T1000 (cell line): ENCODE results near the gene TAOK1.
A peak's percentile ranks its signal among the peaks of the same experiment; 100 is the strongest.

Experiments
- DNase-seq: peaks from one replicate; lab custom pipeline; 2025; ENCODE audit warnings: mixed read lengths; lab: John Stamatoyannopoulos, UW

The TAOK1 gene

GRCh38 chr17:29583324-29584248 lies 193.4 kb downstream of the TAOK1 start:
- DNase-seq = no peak

GRCh38 chr17:29584452-29585079 lies 194.4 kb downstream of the TAOK1 start:
- no peak for DNase-seq

DNA sequence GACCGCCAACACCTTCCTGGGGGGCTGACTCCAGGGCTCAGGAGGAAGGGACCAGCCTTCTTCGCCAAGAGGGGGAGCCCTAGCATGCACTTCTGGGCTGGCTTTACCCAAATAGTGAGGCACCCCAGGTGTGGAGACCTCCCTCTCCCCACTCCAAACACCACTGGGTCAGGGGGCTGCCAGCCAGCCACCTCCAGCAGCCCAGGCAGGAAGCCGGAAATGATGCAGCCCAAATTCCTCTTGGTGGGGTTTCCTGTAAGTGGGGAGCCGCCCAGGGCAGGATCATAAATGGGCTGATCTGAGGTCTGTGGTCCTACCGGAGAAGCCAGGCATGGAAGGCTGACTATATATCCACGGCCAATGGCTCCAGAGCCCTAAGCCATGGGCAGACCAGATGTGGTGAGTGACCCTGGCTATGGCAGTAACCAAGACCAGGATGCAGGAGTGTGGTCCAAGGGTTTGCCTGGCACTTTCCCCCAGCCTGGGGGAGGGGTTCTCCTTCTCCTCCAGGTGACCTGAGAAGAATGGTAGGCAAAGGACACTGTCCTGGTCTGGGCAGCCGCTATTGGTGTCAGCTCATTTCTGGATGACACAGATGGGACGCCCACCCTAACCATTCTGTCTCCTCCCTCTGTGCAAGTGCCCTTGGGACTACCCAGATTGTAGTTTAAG lies 195.1 kb downstream of the TAOK1 start:
- no peak for DNase-seq

DNA sequence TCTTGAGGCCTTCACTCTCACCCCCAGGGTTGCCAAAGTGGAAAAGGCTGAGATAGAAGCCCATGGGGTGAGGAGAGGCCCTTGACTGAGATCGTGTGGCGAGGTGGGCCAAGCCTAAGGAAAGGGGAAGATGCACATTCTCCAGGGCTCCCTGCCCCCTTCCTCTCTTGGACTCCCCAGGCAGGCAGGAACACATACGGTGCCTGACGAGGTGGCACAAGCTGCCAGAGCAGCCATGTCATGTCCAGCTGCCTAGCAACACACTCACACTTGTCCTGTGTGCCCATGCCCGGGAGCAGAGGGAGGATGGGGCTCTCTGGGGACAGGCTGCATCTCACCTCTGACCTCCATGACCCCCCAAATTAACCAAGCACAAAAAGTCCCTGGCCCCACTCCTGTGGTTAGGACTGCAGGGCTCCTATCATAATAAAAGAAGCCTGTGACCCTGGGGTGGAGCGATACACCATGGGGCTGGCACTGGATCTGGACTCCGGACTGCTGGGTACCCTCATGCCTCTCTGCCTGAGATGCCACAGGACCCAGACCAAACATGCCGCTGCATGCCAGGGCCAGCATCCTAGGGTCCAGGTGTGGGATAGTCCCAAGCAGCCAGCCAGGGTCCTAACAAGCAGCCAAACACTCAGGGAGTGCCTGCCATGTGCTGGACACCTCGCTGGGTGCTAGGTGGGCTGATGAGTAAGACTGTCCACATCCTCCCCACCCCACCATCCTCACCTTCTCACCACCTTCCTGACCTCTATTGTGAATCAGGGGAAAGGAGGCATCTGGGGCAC lies 196.7 kb downstream of the TAOK1 start:
- DNase-seq = no peak

GRCh38 chr17:29587591-29587990 lies 197.4 kb downstream of the TAOK1 start:
- DNase-seq = no peak

- no peak for DNase-seq
These were observed 197.9 kb downstream of the TAOK1 start for GRCh38 chr17:29588017-29588561.

GRCh38 chr17:29588562-29589411 lies 198.6 kb downstream of the TAOK1 start:
- DNase-seq = no peak

DNA sequence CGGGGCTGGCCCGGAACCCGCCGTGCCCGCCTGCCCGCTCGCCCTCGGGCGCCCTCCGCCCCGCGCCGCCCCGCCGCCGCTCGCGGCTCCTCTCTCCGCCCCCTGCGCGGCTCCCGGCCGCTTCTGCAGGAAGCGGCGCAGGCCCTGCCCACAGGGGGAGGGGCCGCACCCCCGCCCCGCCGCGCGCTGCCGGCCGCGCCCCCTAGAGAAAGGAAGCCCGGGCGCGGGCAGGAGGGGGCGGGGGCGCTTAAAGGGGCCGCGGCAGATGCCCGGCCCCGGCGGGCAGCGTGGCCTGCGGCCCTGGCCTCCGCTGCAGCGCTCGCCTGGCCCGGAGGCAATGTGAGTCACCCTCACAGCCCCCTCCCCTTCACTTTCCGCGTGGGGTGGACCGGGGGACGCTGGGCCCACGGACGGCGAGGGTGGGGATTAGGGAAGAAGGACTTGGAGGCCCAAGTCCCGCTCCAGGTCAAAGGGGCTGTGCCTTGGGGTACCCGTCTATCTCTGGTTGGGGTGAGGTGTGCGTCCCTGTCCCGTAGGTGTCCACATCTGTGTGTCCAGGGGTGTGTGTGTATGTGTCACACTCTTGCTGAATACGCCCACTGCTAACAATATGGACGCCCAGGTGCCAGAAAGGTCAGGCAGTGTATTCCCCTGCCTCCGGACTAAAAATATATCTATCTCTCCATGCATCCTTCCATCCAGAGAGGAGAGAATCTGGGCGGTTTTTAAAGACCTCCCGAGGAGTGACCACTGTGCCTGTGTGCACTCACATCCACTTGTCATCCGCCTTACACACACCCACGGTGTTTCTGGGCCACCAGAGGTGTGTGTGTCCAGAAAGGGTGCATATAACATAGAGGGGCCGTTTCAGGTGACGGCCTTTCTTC lies 199.6 kb downstream of the TAOK1 start, which contains the start of gene GIT1:
Gene GIT1, minus strand, starts transcription at position 125 of the 887 bp plus-strand sequence. CDS start 270 bp downstream, outside the sequence.
- peak; percentile 70 for DNase-seq

DNA sequence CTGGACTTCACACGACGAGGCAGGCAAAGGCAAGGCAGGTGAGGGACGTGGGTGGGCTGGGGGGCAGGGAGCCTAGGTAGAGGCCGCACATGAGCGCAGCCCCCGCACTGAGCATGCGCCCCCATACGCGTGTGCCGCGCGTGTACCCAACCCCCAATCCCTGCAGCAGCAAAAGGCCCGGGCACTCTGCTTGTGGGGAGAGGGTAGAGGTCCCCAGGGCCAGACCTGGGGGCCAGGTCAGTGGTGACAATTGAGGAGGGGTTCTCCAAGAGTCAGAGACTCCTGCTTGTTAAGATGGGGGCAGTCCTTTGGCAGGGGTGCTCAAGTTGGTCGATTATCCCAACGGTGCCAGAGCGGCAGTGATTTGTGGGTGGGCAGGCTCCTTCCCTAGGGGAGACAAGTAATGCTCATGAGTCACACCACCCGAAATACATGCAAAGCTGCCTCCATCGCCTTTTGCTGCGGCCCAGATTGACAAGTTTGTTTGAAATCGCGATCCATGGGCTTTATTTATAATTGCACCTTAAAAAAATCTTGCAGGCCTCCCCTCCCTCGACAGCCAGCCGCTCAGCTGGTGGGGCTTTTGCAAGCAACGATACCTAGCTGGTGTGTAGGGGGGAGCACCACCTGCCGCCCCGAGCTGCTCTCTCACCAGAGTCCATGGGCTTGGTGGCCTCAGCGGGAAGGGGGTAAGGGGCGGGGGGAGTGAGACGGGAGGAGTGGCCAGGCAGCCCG lies 200.4 kb downstream of the TAOK1 start:
- DNase-seq = peak; percentile 34

GRCh38 chr17:29591146-29591736 lies 201.1 kb downstream of the TAOK1 start:
- DNase-seq = peak; percentile 60

DNA sequence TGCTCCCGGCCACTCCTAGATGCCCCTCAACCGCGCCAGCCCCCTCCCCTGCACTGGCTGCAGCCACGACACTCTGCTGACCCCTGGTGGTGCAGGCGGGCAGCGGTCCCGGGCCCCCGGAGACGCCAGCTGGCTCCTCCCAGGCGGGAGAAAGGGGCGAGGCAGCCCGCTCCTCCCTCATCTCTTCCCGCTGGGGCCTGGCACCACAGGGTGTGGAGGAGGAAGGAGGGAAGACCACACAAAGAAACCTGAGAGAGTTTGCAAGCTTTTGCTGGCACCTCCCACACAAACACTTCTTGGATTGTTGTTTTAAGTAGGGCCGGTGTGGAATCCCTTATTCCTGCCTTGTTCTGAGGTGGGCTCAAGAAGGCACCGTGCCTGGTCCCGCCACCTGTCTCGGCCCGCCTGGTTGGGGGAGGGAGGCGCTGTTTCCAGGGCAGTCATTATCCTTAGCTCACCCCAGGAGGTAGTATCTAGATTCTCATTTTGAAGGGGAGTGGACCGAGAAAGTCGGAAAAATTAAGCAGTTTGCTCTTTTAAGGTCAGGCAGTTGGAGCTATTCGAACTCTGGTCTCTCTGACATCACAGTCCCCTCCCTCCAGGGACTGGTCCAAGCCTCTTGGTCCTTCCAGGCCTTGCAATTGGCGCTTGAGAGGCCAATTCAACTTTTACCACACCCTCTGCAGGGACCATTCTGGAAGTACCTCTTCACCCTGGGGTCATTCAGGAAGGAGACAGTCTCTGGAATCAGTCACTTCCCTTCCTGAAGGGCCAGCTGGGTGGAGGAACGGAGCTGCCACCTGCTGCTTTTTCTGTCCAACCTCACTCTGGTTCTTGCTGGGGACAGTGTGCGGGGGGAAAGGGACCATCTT lies 201.8 kb downstream of the TAOK1 start:
- DNase-seq = peak; percentile 90

GRCh38 chr17:29592850-29593551 lies 202.8 kb downstream of the TAOK1 start, which contains the start of gene ANKRD13B:
TSS of gene ANKRD13B (plus strand) at chr17:29593132. CDS start at chr17:29593622, 490 bp downstream.
- DNase-seq = no peak

DNA sequence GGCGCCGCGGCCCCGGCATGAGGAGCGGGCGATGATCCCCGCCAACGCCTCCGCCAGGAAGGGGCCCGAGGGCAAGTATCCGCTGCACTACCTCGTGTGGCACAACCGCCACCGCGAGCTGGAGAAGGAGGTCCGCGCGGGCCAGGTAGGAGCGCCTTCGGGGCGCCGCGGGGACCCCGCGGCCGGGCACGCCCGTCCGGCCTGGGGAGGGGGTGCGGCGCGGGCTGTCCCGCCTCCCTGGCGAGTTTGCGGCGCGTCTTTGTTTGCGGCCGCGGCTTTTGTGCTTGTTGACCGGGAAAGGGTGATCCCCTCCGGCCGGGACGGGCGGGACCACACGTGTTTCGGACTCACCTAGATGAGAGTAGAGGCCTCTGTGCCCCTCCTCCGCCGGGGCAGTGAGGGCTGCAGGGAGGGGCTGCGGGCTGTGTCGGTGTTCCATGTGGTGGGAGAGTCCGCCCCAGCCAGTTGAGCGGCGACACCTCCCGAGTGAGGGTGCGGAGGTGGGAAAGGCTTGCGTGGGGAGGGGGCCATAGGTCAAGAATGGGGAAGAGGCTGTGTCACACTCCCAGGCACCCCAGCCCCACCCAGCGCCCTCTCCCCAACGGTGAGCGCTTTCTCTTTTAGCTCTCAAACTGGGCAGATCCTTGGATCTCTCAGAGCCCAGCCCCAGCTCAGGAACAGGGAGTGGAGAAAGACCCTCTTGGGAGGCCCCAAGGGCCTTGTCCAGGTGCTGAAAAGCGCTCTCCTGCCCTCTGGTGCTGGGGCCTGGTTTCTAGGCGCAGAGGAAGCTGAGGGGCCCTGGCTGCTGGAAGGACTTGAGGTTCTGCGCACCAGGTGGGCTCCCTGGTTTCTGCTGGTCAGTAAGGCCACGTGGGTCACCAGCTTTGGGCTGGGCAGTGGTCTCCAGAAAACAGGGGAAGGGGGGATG lies 203.7 kb downstream of the TAOK1 start:
- no peak for DNase-seq

DNA sequence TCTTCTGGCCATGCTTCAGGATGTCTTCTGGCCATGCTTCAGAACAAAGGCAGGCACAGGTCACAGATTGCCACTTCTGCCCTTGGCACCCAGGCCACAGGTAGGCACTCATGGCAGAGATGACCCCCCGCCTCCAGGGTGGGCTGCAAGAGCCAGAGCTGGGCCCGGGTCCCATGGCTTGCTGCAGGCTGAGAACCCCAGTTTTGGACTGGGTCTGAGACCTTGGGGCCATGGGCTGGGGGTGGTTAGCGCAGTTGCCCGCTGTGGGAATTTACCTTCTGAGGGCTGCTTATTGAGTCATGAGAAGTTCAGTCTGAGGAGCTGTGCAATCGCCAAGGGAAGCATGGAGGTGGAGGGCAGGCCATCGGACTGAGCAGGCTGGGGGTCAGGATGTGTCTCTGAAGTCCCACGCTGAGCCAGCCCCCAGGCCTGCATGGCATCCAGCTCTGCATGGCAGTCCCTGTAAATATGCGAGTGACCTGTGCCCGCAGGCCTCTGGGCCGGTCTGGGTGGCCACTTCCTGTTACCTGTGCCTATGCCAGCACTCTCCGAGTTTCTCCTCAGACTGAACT lies 204.4 kb downstream of the TAOK1 start:
- no peak for DNase-seq
